ENCODE data around the gene CCDC122.

The CCDC122 gene

DNA sequence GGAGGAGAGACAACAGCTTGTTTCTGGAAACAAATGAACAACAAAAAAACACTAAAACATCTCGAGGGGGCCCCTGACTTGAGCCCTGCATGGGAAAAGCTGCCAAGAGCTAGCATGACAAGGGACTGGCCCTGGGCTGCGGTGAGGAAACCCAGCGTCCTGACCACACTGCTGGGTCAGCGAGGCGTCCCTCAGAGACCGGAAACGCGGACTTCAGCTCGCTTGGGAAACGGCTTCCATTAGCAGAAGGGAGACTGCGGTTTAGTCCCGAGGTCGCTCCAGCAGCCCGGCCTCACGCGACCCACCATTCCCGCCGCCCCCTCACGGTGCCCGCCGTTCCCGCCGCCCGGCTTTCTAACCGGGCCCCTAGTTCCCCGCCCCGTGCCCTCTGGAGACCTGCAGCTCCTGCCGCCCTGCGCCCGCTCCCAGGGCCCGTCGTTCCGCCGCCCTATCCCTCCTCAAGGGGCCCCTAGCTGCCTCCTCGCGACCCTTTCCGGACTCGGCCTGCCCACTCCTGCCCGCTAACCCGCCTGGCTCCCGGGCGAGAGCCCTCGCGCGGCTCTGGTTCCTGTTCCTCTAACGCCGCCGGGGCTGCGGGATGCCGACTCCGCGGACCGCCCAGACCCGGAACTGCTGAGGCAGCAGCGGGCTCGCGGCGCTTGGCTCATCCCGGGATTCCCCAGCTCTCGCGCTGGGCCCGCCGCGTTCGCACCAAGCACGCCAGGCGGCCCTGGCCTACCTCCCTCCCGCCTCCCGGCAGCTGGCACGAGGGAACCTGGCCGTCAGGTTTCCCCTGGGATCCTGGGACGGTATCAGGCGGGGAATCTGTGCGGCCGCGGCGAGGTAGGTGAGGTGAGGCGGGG is at the start of gene CCDC122:
Gene CCDC122 (minus strand): TSS at position 849 of the 863 bp plus-strand sequence. CDS start 10,364 bp downstream, outside the sequence.
- peak; percentile 47 for DNase-seq (ENCODE audit: low read depth)

DNA sequence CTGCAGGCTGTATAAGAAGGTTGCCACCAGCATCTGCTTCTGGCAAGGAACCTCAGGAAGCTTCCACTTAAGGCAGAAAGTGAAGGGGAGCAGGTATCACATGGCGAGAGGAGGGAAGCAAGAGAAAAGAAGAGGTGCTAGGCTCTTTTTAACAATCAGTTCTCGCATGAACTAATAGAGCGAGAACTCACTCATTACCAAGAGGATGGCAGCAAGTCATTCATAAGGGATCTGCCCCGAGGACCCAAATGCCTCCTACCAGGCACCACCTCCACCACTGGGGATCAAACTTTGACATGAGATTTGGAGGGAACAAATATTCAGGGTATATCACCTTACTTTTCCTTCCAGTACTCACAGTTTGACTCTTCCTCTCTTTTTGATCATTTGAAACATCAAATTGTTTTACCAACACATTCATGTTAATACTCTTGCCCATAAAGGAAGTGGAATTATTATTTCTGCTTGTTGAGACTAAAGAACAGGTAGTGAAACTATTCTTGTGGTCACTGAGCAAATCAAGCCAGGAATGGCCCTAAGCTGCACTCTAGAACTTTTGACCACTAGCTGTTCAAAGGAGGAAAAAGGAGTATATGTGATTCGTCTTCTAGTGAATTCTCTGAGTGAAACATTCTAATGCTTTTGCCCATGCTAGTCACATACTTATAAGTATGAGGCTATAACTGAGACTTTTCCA is 45.2 kb upstream of the CCDC122 start:
- DNase-seq (ENCODE audit: low read depth): no peak

DNA sequence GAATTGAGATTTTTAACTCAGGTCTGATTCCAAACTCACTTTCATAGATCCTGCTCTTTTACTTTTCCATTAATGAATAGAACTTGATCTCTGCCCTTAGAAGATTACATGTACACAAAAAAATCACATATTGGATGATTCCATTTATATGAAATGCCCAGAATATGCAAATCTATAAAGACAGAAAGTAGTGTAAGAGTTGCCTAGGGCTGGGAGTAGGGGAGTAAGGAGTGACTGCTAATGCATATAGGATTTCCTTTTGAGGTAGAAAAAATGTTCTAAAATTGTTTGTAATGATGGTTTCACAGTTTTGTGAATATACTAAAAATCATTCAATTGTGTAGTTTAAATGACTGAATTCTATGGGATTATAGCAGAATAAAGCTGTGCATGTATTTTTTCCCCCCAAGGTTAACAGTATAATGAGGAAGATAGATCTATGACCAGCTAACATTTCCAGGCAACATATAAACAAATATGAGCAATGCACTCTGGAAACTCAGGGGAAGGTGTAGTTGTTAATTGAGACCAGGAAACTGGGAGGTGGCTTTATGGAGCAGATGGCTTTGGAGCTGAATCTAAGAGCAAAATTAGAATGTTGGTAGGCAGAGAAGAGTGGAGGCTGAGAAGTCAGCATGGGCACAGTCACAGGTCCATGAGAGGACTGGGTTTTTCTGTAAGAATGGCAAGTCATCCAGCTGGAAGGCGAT is 41.6 kb upstream of the CCDC122 start:
- DNase-seq (ENCODE audit: low read depth): no peak

DNA sequence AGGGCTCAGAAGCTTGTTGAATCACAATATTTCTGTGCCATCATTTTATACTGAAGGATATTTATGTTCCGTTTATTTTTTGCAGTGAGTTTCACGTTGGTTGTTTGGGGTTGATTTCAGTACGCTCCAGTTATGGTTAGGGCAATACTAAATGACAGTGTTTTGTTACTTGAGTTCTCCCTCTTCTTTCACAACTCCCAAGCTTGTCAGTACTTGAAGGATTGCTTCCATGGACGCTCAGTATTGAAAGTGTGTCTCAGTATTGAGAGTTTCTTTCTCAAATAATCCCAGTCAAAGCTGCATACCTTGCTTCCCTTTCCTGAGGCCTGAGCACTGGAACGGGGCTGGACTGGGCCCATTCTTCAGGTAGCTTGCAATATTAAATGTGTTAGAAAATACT is 39.1 kb upstream of the CCDC122 start:
- DNase-seq (ENCODE audit: low read depth): no peak

DNA sequence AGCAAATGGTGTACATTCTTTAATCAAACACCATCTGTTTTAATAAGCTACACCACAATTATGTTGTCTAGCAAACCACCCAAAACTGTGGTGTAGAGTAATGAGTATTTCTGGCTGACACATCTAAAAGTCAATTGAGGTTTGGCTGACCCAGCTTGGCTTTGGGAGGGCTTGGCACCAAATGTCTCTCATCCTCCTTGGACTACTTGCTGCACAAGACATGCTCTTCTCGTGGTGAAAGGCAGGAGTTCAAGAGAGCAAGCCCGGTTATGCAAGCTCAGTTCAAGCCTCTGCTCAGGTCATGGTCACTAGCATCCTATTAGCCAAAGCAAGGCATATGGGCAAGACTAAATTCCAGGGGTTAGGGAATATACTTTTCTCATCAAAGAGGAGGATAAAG is 37.3 kb upstream of the CCDC122 start:
- DNase-seq (ENCODE audit: low read depth): no peak

DNA sequence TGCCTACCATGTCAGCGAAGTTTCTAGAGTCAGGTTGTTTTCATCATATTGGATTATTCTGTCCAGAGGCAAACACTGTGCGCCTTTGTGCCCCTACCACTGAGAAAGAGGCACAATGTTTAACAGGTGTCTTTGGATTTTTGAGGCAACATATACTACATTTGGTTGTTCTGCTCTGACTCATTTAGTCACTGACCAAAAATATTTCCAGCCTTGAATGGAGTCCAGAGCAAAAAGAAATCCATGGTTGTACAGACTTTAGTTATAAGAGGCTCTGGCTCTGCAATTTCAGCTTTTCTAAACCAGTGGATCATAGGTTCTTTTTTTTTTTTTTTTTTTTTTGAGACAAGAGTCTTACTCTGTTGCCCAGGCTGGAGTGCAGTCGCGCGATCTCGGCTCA is 35.9 kb upstream of the CCDC122 start:
- no peak for DNase-seq (ENCODE audit: low read depth)

DNA sequence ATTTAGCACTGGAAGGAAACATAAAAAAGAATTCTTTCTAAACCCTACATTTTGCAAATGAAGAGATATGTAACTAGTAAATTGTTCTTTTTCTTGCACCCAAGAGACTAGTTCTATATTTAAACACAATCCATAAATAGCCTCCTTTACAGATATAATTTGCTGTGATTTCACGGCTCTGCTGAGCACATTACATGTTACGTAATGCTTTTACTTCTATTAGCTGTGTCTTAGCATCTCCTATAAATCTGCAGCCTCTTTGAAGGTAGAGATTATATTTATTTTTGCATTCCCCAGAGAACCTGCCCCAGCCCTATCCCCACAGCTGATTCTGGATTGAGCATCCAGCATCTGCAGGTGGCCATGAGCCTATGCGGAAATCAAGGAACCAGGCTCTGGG is 32.3 kb upstream of the CCDC122 start:
- no peak for DNase-seq (ENCODE audit: low read depth)

DNA sequence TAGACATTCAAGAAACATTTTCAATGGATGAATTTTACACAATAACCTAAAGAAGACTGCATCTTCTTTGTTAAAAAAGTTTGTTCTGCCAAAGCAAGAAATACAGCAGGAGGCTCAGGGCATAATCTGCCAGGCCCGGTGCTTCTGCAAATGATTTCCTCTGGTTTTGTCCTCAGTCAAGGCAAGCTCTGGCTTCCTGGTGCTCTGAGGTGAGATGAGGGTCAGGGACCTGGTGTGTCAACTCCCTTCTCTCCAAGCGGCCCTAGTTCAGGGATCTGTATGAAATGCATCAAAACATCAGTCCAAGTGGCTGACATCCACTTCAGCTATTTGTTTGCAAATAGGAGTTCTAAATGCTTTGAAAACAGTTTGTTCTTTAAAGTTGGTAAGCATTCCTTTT is 31.7 kb upstream of the CCDC122 start:
- no peak for DNase-seq (ENCODE audit: low read depth)

DNA sequence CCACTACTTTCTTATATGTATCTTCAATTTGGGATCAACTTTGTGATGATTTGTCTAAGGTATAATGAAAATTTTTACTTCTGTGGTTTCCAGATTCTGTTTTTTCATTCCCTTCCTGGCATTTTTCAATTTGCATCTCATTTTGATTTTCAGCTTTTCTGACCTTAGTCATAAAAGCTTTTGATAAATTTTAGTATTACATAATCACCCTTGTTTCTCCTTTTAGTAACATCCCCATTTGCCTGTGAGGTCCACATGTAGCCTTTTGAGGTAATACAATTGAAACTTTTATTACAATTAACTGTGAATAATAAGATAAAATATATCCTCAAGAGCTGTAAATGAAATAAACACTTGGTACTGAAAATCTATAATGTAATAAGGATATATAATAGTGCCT is 31.3 kb upstream of the CCDC122 start:
- DNase-seq (ENCODE audit: low read depth): no peak

DNA sequence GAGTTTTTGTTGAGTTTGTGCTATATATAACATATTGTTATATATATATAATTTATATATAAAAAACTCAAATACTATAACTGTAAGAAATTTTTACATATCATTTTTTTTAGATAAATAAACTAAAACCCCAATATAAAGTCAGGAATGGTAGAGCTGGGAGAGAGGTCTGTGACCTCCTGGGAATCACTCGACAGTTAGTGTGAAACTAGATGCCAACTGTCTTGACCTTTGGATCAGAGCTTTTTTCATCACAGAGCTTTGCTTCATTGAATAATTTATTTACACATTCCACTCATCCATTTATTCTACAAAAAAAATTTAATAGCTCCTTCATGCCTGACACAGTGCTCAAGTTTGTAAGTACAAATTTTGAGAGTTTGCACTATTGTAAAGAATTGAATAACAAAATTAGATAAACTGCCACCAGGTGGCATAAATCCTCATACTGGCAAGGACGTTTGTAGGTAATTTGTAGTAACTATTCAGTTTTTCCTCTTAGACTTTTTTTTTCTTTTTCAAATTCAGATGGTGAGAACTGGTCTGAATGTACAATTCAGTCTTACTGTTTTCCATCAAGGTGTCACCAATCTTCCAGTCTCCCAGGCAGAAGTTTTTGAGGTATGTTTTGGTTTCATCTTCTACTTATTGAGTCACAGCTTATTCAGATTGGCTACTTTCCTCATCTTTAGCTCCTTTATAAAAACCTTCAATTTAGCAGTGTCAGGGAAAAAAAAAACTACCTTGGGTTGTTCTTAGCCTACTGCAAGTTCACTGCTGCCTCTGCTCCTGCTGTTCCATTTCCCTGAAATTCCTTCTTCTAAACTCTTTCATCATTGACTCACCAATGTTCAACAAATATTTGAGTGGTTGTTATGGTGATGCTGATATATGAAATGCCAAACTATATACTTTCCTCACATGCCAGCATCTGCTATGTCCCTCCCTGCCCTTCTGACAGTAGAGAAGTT is 28.9 kb upstream of the CCDC122 start:
- DNase-seq (ENCODE audit: low read depth): peak; percentile 39

DNA sequence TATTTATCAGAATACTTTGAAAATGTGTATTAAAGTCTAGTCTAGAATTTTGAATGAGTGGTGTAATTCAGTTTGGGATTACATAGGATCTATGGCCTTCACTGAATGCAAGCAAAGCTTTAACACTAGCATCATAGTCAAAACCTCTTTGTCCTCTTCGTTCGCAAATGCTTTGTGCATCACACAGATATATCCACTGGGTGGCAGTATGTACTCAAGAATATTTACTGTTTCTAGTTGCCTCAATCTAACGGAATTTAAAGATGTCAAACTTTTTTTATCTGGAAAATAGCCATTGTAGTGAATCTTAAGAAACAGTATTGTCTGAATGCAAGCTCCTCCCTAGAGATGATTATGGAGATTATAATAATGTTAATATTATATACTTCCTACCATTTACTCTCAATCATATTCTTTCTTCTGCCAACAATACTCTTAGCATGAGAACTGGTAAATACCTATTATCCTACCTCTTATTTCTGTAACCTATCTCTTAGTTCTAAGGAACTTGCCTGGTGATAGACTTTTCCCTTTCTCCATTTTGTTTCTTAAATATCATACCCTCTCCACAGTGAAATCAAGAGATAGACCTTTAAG is 26.0 kb upstream of the CCDC122 start:
- DNase-seq (ENCODE audit: low read depth): peak; percentile 55

DNA sequence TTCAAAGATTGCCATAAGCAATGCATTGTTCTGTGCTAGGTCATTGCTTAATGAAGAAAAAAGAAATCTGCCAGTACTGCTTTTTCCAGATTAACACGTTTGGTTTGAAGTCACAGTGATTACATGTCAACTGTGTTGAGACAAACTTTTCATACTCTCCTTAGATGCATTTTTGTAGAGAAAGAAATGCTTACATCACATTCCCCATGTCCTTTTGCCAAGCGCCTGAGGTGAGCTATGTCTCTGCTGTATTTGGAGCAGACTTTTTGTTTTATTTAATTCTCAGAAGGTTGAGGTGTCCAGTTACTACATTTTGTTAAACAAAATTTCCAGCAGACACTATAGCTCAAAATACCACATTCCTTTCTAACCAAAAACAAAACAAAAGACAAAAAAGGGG is 16.4 kb upstream of the CCDC122 start:
- peak; percentile 6 for DNase-seq (ENCODE audit: low read depth)

DNA sequence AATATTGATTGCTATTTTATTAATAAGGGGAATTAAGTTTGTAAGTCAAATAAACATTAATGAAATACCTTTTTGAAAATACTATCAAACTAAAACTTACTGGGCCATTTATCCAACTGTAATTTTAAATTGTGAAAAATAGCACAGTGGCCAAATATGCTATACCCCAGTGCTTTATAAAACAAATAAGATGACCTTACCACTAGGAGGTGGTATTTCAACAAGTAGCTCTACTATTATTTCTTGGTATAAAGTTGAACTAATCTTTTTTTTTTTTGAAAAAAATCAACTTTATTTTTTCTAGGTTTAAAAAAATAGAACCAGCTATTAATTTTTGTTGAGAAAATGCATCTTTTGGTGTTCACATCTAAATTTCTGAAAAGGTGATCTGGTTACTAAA is 14.9 kb upstream of the CCDC122 start:
- no peak for DNase-seq (ENCODE audit: low read depth)

DNA sequence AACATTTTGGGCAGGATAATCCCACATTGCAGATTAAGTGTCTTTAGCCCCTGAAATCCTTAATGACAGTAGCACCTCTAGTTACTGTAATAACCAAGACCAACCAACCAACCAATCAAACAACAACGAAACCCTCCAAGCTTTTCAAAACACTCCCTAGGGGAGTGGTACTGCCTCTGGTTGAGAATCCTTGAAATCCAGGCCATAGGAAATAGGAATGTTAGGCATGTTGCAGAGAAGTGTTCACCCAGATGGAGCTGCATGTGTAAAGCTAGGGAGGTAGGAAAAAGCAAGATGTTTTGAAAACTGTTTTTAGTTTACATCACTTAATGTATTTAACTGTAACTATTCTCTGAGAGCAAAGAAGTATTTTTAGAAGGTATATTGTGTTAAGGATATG is 4.7 kb upstream of the CCDC122 start:
- no peak for DNase-seq (ENCODE audit: low read depth)

DNA sequence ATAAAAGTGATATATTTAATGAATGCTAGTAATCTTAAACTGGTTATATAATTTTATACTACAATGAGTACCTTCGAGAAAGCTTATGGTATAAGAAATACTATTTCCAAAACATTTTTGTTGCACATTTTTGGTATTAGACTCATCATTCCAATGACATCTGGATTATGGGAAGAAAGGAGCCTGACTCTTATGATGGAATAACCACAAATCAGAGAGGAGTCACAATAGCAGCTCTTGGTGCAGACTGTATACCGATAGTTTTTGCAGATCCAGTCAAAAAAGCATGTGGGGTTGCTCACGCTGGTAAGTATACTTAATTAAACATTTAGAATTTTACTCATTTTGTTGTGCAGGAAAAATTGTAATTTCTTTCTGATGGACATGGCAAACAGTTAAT is 4.1 kb upstream of the CCDC122 start:
- no peak for DNase-seq (ENCODE audit: low read depth)

DNA sequence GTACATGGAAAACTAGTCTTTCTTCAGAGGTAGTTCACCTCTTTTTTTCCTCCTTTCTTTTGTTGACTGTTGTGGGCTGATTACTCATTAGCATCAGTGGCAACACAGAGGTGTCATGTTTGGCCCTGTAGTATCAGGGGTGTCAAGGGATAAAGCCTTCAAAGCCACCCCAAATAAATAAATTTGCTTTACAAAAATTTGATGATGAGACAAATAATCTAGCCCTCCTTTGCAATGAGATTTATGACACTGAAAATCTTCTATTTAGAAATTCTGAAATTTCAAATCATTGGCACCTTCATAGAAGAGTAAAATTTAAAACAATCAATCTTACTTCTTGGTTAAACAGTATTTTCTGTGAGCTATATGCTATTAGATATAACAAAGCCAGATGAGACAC is 2.0 kb upstream of the CCDC122 start:
- no peak for DNase-seq (ENCODE audit: low read depth)

DNA sequence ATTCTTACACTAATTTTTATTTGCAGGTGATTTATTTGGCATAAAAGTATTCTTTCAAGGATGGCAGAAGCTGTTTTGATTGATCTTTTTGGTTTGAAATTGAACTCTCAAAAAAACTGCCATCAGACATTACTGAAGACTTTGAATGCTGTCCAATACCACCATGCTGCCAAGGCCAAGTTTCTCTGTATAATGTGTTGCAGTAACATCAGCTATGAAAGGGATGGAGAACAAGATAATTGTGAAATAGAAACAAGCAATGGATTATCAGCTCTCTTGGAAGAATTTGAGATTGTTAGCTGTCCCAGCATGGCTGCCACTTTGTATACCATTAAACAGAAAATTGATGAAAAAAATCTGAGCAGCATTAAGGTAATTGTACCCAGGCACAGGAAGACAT is 1.4 kb upstream of the CCDC122 start:
- DNase-seq (ENCODE audit: low read depth): no peak

DNA sequence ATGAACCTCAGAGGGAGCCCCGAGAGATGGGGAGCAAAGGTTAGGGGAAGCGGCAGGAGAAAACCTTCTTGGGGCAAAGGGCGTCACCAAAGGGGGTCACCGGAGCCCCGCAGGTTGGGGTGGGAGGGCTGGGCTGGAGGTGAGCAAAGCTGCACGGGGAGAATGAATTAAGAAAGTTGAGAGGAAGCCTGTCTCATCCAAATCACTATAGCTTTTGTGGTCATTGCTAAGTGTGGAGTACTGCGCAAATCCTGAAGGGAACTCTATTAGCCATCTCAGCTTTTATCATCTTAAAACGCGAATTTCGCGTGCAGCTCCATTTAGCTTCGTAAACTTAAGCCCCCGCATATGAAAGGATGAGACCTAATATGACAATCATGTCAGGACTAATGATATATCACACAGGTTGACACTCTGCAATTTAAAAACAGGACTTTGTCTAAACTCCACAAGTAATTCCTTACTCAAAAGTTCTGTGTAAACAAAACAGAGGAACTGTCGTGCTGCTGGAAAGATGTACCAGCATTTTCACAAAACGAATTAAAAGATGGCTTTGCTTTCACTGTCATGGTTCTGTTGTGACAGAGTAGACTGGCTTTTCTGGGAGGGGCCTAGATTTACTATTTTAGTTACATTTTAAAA is 795 bp upstream of the CCDC122 start:
- DNase-seq (ENCODE audit: low read depth): no peak

DNA sequence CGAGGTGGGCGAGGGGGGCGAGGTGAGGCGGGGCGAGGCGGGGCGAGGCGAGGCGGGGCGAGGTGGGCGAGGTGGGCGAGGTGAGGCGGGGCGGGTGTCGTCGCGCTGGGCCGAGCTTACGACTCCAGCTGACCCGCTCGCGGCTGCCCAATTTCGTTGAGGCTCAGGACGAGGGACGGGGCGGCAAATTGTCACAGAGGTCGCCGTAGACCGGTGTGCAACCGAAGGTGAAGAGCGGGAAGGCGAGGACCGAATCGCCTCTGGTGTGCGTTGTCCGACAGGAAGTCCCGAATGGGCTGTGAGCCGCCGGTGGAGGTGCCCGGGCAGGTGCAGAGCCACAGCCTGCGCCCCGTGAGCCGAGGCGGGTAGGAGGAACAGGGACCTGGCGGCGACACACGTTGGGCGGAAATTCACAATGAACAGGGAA is 228 bp upstream of the CCDC122 start, which contains the start of gene LACC1:
Gene LACC1 (plus strand): TSS at position 150 of the 427 bp plus-strand sequence. CDS start 1,082 bp downstream, outside the sequence.
- DNase-seq (ENCODE audit: low read depth): no peak

DNA sequence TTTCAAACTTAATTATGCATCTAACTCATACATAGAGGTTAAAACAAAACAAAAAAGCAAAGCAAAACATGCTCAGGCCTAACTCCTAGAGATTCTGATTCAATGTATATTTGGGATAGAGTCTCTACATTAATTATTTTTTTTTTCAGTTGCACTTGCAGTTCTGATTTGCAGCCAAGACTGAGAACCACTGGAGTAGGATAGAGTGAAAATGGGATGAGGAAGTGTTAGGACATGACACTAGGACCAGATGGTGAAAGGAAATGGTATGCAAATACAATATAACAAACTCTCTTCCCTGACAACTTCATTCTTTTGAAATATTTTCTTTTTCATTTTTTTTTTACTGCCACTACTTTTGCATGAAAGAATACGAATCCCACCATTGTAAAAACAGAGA is 1.8 kb downstream of the CCDC122 start:
- no peak for DNase-seq (ENCODE audit: low read depth)

DNA sequence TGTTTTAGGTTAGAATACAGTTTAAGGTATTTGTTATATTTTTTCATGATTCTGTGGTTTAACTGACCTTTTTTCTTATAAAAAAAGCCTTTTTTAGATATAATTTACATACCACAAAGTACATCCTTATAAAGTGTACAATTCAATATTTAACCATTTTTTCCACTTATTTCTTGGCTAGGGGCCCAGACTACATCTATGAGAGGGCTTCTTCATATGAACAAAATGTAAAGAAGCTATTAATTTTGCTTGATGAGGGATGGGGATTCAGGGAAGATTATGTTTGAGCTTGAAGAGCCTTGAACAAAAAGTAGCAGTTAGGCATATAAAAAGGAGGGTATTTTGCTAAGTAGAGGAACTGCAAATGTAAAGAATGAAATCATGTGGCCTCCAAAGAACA is 2.2 kb downstream of the CCDC122 start:
- no peak for DNase-seq (ENCODE audit: low read depth)

Data from fibroblast of the conjunctiva (primary cell).